GM12878 (cell line): ENCODE measurements around the gene SEMA3D. TPM values are rescaled to one million over a fixed set of nuclear protein-coding genes. Genes with fewer than 3 reads are reported as not detected.

Experiments used
- ATAC-seq: fragments of 200-7000 bp; cut with Tn5 transposase; 3 replicates; pipeline ENCODE4 v1.9.1; 2020; ENCODE audit warnings: mild to moderate bottlenecking, moderate library complexity
- BruUV-seq: library from RNA; stranded (reverse); fragments of 400-500 nt; replicated peaks from 2 replicates; lab custom pipeline; 2021; lab: Mats Ljungman, UMichigan
- CTCF ChIA-PET: fragments of 300-600 bp; sonication (Branson Sonifier 250); formaldehyde crosslinking; extraction: SDS; loops from one replicate; lab custom pipeline; 2021; ENCODE audit warnings: inconsistent platforms; lab: Yijun Ruan, JAX
- POLR2A ChIA-PET: fragments of 350-600 bp; formaldehyde crosslinking; extraction: SDS; loops from one replicate; lab custom pipeline; 2021; ENCODE audit warnings: inconsistent platforms; lab: Charles Lee
- RAD21 ChIA-PET: fragments of 300-600 bp; sonication (Branson Sonifier 250); formaldehyde crosslinking; loops from one replicate; lab custom pipeline; 2023; ENCODE audit warnings: antibody characterized with exemption; ENCODE audit not compliant: unreplicated experiment; lab: Charles Lee
- SMC1A ChIA-PET: fragments of 300-600 bp; sonication (Branson Sonifier 250); formaldehyde crosslinking; loops from one replicate; lab custom pipeline; 2023; ENCODE audit not compliant: unreplicated experiment, uncharacterized antibody; lab: Charles Lee
- DNase-seq: peaks from one replicate; pipeline ENCODE4 v3.0.0-alpha.2; 2011; ENCODE audit warnings: low read depth, low spot score
- FAIRE-seq: peaks from 3 replicates; lab custom pipeline; 2011; peaks lifted over from hg19 to GRCh38; lab: Jason Lieb, UNC
- H2AFZ ChIP-seq: 2 replicates; pipeline ENCODE4 v1.6.0; 2011; ENCODE audit warnings: low read depth, low read length, control low read depth; ENCODE audit not compliant: control insufficient read depth
- H3K27ac ChIP-seq: 2 replicates; pipeline ENCODE4 v1.5.1; 2011; ENCODE audit warnings: control low read depth; ENCODE audit not compliant: control insufficient read depth, insufficient read depth
- H3K27me3 ChIP-seq, 2 experiments: replicated peaks in 1 of 2; 2 replicates each; pipeline versions ENCODE4 v1.6.0 to v1.6.1; 2011; ENCODE audit warnings: low read length in 1 of 2; ENCODE audit not compliant: control insufficient read depth in 2 of 2, insufficient read depth in 2 of 2
- H3K36me3 ChIP-seq, 2 experiments: 2 replicates each; pipeline ENCODE4 v1.5.1; 2011; ENCODE audit warnings: low read length in 1 of 2; ENCODE audit not compliant: control insufficient read depth in 2 of 2, insufficient read depth in 2 of 2
- H3K4me1 ChIP-seq: 2 replicates; pipeline ENCODE4 v1.6.1; 2011; ENCODE audit warnings: mild to moderate bottlenecking, low read length, moderate library complexity, mixed read lengths; ENCODE audit not compliant: control insufficient read depth, insufficient read depth
- H3K4me2 ChIP-seq: 2 replicates; pipeline ENCODE4 v1.6.0; 2011; ENCODE audit warnings: control low read depth; ENCODE audit not compliant: control insufficient read depth, insufficient read depth
- H3K4me3 ChIP-seq: fragments of 200-600 bp; sonication (generic); 2 replicates; pipeline ENCODE4 v1.5.1; 2016
- H3K79me2 ChIP-seq: 2 replicates; pipeline ENCODE4 v1.6.0; 2011; ENCODE audit warnings: low read length; ENCODE audit not compliant: control insufficient read depth, insufficient read depth
- H3K9ac ChIP-seq: 2 replicates; pipeline ENCODE4 v1.8.0; 2011; ENCODE audit warnings: low read length, control low read depth, mixed read lengths; ENCODE audit not compliant: control insufficient read depth, insufficient read depth
- H3K9me3 ChIP-seq: replicated peaks from 3 replicates; pipeline ENCODE4 v1.5.1; 2011; ENCODE audit warnings: mild to moderate bottlenecking, low read length; ENCODE audit not compliant: control insufficient read depth, insufficient read depth
- H4K20me1 ChIP-seq: 2 replicates; pipeline ENCODE4 v1.6.0; 2011; ENCODE audit not compliant: control insufficient read depth, insufficient read depth
- BHLHE40 ChIP-seq, 2 experiments: fragments of 450-650 bp in 1 of 2; IDR thresholded peaks; 2 replicates each; pipeline ENCODE4 v1.6.1; 2011 to 2017; ENCODE audit warnings: low read depth in 2 of 2, borderline replicate concordance in 1 of 2, improper control_type of control experiment in 1 of 2, low read length in 1 of 2, mild to moderate bottlenecking in 1 of 2
- GATAD2B ChIP-seq: fragments of 450-650 bp; conservative IDR thresholded peaks from 2 replicates; pipeline ENCODE4 v1.6.1; 2017; ENCODE audit warnings: low read depth, mild to moderate bottlenecking, moderate library complexity
- KAT2A ChIP-seq: conservative IDR thresholded peaks from 2 replicates; pipeline ENCODE4 v1.6.1; 2011; ENCODE audit warnings: low read depth, low read length; ENCODE audit not compliant: control insufficient read depth
- KLF5 ChIP-seq: fragments of 450-650 bp; IDR thresholded peaks from 2 replicates; pipeline ENCODE4 v1.6.1; 2014; ENCODE audit warnings: mild to moderate bottlenecking; ENCODE audit not compliant: partially characterized antibody
- MEF2A ChIP-seq: IDR thresholded peaks from 2 replicates; pipeline ENCODE4 v1.6.1; 2011; ENCODE audit warnings: low read depth, mild to moderate bottlenecking, low read length, moderate library complexity; ENCODE audit not compliant: insufficient read depth
- RB1 ChIP-seq: fragments of 450-650 bp; formaldehyde crosslinking; IDR thresholded peaks from 2 replicates; pipeline ENCODE4 v1.6.1; 2017; ENCODE audit warnings: mild to moderate bottlenecking, borderline replicate concordance
- SMAD1 ChIP-seq: fragments of 450-650 bp; IDR thresholded peaks from 2 replicates; pipeline ENCODE4 v1.6.1; 2018; ENCODE audit warnings: mild to moderate bottlenecking, low read depth; ENCODE audit not compliant: partially characterized antibody
- SP1 ChIP-seq: IDR thresholded peaks from one replicate; pipeline ENCODE4 v1.6.1; 2011; ENCODE audit warnings: low read depth, low read length
- WGBS: methylation state at CpG from one replicate; pipeline ENCODE4 v1.1.6; 2016; ENCODE audit warnings: low lambda C conversion rate; ENCODE audit not compliant: insufficient replicate concordance, insufficient coverage; ENCODE audit errors: missing lambda C conversion rate; 5-methylcytosine and 5-hydroxymethylcytosine counted together
- in situ Hi-C: fragments of 300-500 bp; cut with MboI; formaldehyde crosslinking; loops from 9 replicates; pipeline ENCODE4 v1.14.3; 2018; ENCODE audit warnings: mixed read lengths
- intact Hi-C: fragments of 100-400 bp; cut with micrococcal nuclease; formaldehyde crosslinking; loops from one replicate; pipeline ENCODE4 v1.14.2; 2022; ENCODE audit not compliant: unreplicated experiment
- polyA plus RNA-seq, 11 experiments: library from polyadenylated mRNA; depleted of rRNA in 4 of 11; unstranded in 6 of 11; stranded (reverse) in 5 of 11; fragments of >200 nt; fragmentation: Nextera tagmentation in 4 of 11; fragmentation: Illumina TruSeq in 1 of 11; extraction: Ambion mirVana in 4 of 11; extraction: Trizol in 1 of 11; gene quantifications; 1 replicate in 1 of 11; 2 replicates in 10 of 11; pipeline versions ENCODE4 v1.2.1 to v1.2.3, GENCODE V29; 2011 to 2016; ENCODE audit warnings: inconsistent platforms in 2 of 11, missing spikeins in 2 of 11, low read depth in 1 of 11
- total RNA-seq, 4 experiments: library from RNA; depleted of rRNA in 3 of 4; stranded (reverse); fragments of >200 nt in 3 of 4; fragmentation: Illumina TruSeq in 1 of 4; extraction: Trizol in 1 of 4; gene quantifications; 2 replicates each; pipeline versions ENCODE4 v1.2.1 to v1.2.3, GENCODE V29; 2013 to 2021
- TF ChIP-seq, protein P1 (sequence below): IDR thresholded peaks from 2 replicates; pipeline ENCODE4 v1.6.1; 2012; ENCODE audit warnings: improper control_type of control experiment, low read depth, low read length; ENCODE audit not compliant: insufficient replicate concordance
- TF ChIP-seq, protein P2 (sequence below): fragments of 450-650 bp; IDR thresholded peaks from 2 replicates; pipeline ENCODE4 v1.6.1; 2014; ENCODE audit warnings: mild to moderate bottlenecking
- TF ChIP-seq, protein P3 (sequence below): fragments of 450-650 bp; IDR thresholded peaks from 2 replicates; pipeline ENCODE4 v1.6.1; 2016; ENCODE audit warnings: mild to moderate bottlenecking, moderate library complexity, borderline replicate concordance

Gene SEMA3D
- total and polyA plus RNA-seq, 10 of the 15 experiments (the other 5 are each of a cell fraction or from before 2014, with no cell fraction given) = 0.04 TPM; not detected in 9

DNA sequence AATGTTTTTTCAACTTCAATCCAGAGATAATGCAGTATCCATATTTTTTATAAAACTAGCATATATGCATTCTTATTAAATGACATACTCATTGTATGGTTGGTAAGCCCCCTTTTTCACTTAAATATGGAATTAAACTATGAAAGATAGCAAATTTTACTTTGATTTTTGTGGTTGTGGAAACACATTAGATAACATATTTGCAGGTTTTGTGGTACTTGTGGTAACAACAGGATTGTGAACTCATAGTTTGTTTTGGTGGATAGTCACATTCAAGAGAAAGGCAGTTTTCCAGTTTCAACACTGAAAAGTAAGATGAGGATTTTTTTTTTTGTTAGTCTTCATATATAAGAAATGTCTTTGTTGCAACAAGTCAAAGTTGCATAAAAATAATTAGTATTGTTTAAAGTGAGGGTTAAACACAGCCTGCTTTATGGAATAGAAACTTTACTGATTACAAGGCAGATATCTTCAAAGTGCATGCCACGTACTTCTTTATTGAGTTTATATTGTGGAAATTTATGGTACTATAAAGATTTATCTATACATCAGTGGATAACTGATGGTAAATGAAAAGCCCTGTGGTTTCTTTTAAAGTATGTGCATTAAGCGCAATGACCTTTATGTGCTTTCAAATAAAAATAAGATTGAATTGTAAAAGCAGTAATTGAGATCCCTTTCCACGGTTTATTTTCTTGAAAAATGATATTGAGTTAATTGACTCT, 39.7 kb upstream of the SEMA3D start:
- no peak for ATAC-seq
- Histone ChIP-seq H3K27ac (no peak overlapping the region), H3K9ac (no peak overlapping the region), H2AFZ (no peak overlapping the region), H3K4me1 (no peaks in the 10 kb centered on the region), H3K36me3 (no peaks in the 10 kb centered on the region), H4K20me1 (no peaks in the 10 kb centered on the region), H3K9me3 (no peaks in the 10 kb centered on the region), H3K4me2 (no peak overlapping the region), H3K79me2 (no peaks in the 10 kb centered on the region), H3K27me3 (no peaks in the 10 kb centered on the region), H3K4me3 (no peak overlapping the region)
- ChIA-PET SMC1A (no interaction called here), POLR2A (no interaction called here), CTCF (interaction anchor here (0.6 kb wide), 1 partner anchor 40 kb away, joined by 3 read pairs; the partner anchor contains the start of gene SEMA3D), RAD21 (no interaction called here)
- intact Hi-C loops (loop anchor here (10.0 kb wide), 1 partner anchor 58 kb away; no protein-coding TSS in a partner anchor), in situ Hi-C loops (no loop called here)
- no peak for FAIRE-seq
- DNase-seq = no peak
- BruUV-seq = no TSS peak
- WGBS = 19% methylated on average over 3 of the region's 3 CpGs
- TF ChIP-seq SMAD1 (no peak), KAT2A (no peak), GATAD2B (no peak), RB1 (no peak), SP1 (no peak), BHLHE40 (IDR thresholded peaks at IDR 0.05; ENCODE audit: borderline replicate concordance in 1 of 2, low read depth in 2 of 2, low read length in 1 of 2) (no peak), MEF2A (no peak), KLF5 (no peak)
- TF ChIP-seq, protein P1, sequence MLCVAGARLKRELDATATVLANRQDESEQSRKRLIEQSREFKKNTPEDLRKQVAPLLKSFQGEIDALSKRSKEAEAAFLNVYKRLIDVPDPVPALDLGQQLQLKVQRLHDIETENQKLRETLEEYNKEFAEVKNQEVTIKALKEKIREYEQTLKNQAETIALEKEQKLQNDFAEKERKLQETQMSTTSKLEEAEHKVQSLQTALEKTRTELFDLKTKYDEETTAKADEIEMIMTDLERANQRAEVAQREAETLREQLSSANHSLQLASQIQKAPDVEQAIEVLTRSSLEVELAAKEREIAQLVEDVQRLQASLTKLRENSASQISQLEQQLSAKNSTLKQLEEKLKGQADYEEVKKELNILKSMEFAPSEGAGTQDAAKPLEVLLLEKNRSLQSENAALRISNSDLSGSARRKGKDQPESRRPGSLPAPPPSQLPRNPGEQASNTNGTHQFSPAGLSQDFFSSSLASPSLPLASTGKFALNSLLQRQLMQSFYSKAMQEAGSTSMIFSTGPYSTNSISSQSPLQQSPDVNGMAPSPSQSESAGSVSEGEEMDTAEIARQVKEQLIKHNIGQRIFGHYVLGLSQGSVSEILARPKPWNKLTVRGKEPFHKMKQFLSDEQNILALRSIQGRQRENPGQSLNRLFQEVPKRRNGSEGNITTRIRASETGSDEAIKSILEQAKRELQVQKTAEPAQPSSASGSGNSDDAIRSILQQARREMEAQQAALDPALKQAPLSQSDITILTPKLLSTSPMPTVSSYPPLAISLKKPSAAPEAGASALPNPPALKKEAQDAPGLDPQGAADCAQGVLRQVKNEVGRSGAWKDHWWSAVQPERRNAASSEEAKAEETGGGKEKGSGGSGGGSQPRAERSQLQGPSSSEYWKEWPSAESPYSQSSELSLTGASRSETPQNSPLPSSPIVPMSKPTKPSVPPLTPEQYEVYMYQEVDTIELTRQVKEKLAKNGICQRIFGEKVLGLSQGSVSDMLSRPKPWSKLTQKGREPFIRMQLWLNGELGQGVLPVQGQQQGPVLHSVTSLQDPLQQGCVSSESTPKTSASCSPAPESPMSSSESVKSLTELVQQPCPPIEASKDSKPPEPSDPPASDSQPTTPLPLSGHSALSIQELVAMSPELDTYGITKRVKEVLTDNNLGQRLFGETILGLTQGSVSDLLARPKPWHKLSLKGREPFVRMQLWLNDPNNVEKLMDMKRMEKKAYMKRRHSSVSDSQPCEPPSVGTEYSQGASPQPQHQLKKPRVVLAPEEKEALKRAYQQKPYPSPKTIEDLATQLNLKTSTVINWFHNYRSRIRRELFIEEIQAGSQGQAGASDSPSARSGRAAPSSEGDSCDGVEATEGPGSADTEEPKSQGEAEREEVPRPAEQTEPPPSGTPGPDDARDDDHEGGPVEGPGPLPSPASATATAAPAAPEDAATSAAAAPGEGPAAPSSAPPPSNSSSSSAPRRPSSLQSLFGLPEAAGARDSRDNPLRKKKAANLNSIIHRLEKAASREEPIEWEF = no peak
- TF ChIP-seq, protein P2, sequence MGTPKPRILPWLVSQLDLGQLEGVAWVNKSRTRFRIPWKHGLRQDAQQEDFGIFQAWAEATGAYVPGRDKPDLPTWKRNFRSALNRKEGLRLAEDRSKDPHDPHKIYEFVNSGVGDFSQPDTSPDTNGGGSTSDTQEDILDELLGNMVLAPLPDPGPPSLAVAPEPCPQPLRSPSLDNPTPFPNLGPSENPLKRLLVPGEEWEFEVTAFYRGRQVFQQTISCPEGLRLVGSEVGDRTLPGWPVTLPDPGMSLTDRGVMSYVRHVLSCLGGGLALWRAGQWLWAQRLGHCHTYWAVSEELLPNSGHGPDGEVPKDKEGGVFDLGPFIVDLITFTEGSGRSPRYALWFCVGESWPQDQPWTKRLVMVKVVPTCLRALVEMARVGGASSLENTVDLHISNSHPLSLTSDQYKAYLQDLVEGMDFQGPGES = no peak
- TF ChIP-seq, protein P3, sequence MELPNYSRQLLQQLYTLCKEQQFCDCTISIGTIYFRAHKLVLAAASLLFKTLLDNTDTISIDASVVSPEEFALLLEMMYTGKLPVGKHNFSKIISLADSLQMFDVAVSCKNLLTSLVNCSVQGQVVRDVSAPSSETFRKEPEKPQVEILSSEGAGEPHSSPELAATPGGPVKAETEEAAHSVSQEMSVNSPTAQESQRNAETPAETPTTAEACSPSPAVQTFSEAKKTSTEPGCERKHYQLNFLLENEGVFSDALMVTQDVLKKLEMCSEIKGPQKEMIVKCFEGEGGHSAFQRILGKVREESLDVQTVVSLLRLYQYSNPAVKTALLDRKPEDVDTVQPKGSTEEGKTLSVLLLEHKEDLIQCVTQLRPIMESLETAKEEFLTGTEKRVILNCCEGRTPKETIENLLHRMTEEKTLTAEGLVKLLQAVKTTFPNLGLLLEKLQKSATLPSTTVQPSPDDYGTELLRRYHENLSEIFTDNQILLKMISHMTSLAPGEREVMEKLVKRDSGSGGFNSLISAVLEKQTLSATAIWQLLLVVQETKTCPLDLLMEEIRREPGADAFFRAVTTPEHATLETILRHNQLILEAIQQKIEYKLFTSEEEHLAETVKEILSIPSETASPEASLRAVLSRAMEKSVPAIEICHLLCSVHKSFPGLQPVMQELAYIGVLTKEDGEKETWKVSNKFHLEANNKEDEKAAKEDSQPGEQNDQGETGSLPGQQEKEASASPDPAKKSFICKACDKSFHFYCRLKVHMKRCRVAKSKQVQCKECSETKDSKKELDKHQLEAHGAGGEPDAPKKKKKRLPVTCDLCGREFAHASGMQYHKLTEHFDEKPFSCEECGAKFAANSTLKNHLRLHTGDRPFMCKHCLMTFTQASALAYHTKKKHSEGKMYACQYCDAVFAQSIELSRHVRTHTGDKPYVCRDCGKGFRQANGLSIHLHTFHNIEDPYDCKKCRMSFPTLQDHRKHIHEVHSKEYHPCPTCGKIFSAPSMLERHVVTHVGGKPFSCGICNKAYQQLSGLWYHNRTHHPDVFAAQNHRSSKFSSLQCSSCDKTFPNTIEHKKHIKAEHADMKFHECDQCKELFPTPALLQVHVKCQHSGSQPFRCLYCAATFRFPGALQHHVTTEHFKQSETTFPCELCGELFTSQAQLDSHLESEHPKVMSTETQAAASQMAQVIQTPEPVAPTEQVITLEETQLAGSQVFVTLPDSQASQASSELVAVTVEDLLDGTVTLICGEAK = no peak
